ENCODE results near the gene CMTM1. TPM values are rescaled to one million over a fixed set of nuclear protein-coding genes. Genes with fewer than 3 reads are reported as not detected.

CMTM1 gene
- polyA plus RNA-seq, 1 donor from 2014 or later = 1.6 TPM

- Histone ChIP-seq H3K9me3 (ENCODE audit: low read length) (no peaks in the 10 kb centered on the region), H3K27ac (ENCODE audit: low read length) (no peak overlapping the region), H3K79me2 (replicated peaks; ENCODE audit: insufficient read depth, low read length) (no peaks in the 10 kb centered on the region), H3K9me2 (ENCODE audit: insufficient read depth, low read length) (no peaks in the 10 kb centered on the region), H4K20me1 (ENCODE audit: insufficient read depth) (no peaks in the 10 kb centered on the region), H3K4me2 (ENCODE audit: low read length) (no peak overlapping the region), H2AFZ (ENCODE audit: low read depth, low read length) (no peak overlapping the region), H3K9ac (ENCODE audit: low read length) (no peak overlapping the region), H3K4me3 (ENCODE audit: low read length) (no peak overlapping the region), H3F3A (ENCODE audit: insufficient read depth, low read length, poor library complexity, severe bottlenecking) (no peaks in the 10 kb centered on the region), H3K27me3 (ENCODE audit: insufficient read depth, low read depth, low read length) (no peaks in the 10 kb centered on the region), H3K36me3 (ENCODE audit: insufficient read depth, low read length) (no peaks in the 10 kb centered on the region)
- no peak for TF ChIP-seq EP300 (conservative IDR thresholded peaks at IDR 0.05; ENCODE audit: poor library complexity, severe bottlenecking)
- no peak for TF ChIP-seq REST (IDR thresholded peaks at IDR 0.05; ENCODE audit: borderline replicate concordance)
- no peak for TF ChIP-seq SMC3 (conservative IDR thresholded peaks at IDR 0.05; ENCODE audit: poor library complexity)
- TF ChIP-seq EZH2 (IDR thresholded peaks at IDR 0.05; ENCODE audit: borderline replicate concordance, insufficient read depth, low read length, poor library complexity, severe bottlenecking) = no peak
- TF ChIP-seq MXI1 (conservative IDR thresholded peaks at IDR 0.05; ENCODE audit: poor library complexity, severe bottlenecking) = no peak
- no peak for TF ChIP-seq RAD21 (conservative IDR thresholded peaks at IDR 0.05)
- no peak for TF ChIP-seq TAF1 (IDR thresholded peaks at IDR 0.05; ENCODE audit: low read depth)
- TF ChIP-seq POLR2AphosphoS5 (IDR thresholded peaks at IDR 0.05) = no peak
- TF ChIP-seq, protein P1, sequence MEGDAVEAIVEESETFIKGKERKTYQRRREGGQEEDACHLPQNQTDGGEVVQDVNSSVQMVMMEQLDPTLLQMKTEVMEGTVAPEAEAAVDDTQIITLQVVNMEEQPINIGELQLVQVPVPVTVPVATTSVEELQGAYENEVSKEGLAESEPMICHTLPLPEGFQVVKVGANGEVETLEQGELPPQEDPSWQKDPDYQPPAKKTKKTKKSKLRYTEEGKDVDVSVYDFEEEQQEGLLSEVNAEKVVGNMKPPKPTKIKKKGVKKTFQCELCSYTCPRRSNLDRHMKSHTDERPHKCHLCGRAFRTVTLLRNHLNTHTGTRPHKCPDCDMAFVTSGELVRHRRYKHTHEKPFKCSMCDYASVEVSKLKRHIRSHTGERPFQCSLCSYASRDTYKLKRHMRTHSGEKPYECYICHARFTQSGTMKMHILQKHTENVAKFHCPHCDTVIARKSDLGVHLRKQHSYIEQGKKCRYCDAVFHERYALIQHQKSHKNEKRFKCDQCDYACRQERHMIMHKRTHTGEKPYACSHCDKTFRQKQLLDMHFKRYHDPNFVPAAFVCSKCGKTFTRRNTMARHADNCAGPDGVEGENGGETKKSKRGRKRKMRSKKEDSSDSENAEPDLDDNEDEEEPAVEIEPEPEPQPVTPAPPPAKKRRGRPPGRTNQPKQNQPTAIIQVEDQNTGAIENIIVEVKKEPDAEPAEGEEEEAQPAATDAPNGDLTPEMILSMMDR (IDR thresholded peaks at IDR 0.05; ENCODE audit: poor library complexity, severe bottlenecking) = no peak
Measured at GRCh38 chr16:66554495-66554894, 11.7 kb upstream of the CMTM1 start.

GRCh38 chr16:66560107-66560506 lies 6.1 kb upstream of the CMTM1 start:
- H3K79me2 ChIP-seq (replicated peaks; ENCODE audit: insufficient read depth, low read length) = no peaks in the 10 kb centered on the region
- H3K36me3 ChIP-seq (ENCODE audit: insufficient read depth, low read length) = no peaks in the 10 kb centered on the region
- TF ChIP-seq MXI1 (conservative IDR thresholded peaks at IDR 0.05; ENCODE audit: poor library complexity, severe bottlenecking) (no peak), REST (IDR thresholded peaks at IDR 0.05; ENCODE audit: borderline replicate concordance) (no peak), SMC3 (conservative IDR thresholded peaks at IDR 0.05; ENCODE audit: poor library complexity) (no peak), TAF1 (IDR thresholded peaks at IDR 0.05; ENCODE audit: low read depth) (no peak), POLR2AphosphoS5 (IDR thresholded peaks at IDR 0.05) (no peak), EZH2 (IDR thresholded peaks at IDR 0.05; ENCODE audit: borderline replicate concordance, insufficient read depth, low read length, poor library complexity, severe bottlenecking) (no peak), EP300 (conservative IDR thresholded peaks at IDR 0.05; ENCODE audit: poor library complexity, severe bottlenecking) (no peak)
- TF ChIP-seq, protein P1 (IDR thresholded peaks at IDR 0.05; ENCODE audit: poor library complexity, severe bottlenecking) = no peak

More at GRCh38 chr16:66560107-66560506, 6.1 kb upstream of the CMTM1 start:
- H3K4me2 ChIP-seq (ENCODE audit: low read length) = no peak overlapping the region
- H4K20me1 ChIP-seq (ENCODE audit: insufficient read depth) = no peaks in the 10 kb centered on the region
- H3K27ac ChIP-seq (ENCODE audit: low read length) = no peak overlapping the region
- H3K9me2 ChIP-seq (ENCODE audit: insufficient read depth, low read length) = no peaks in the 10 kb centered on the region
- no peak overlapping the region for H3K4me3 ChIP-seq (ENCODE audit: low read length)
- H3F3A ChIP-seq (ENCODE audit: insufficient read depth, low read length, poor library complexity, severe bottlenecking) = no peaks in the 10 kb centered on the region
- H2AFZ ChIP-seq (ENCODE audit: low read depth, low read length) = no peak overlapping the region
- no peak overlapping the region for H3K9ac ChIP-seq (ENCODE audit: low read length)
- no peaks in the 10 kb centered on the region for H3K9me3 ChIP-seq (ENCODE audit: low read length)
- no peaks in the 10 kb centered on the region for H3K27me3 ChIP-seq (ENCODE audit: insufficient read depth, low read depth, low read length)
